ENCODE data around the gene ITGA2B. TPM values are rescaled to one million over a fixed set of nuclear protein-coding genes. Genes with fewer than 3 reads are reported as not detected.
"Not testable (repeated sequence)": the region's sequence is repeated elsewhere in the genome, so short reads cannot be mapped to it uniquely, and the experiment has no call there.

The ITGA2B gene
- total RNA-seq, 1 experiment from 2014 or later, result 8.3 TPM

GRCh38 chr17:44348234-44348987, 41.0 kb downstream of the ITGA2B start:
- no peak overlapping the region for H3K56ac ChIP-seq (ENCODE audit: insufficient read length, low read depth, low read length)
- Mint-ChIP-seq H3K4me3 (no peak overlapping the region; a peak in 1 of 5 replicates), H3K36me3 (ENCODE audit: insufficient read depth in 1 of 3, low read depth in 3 of 3) (peaks cover 3 to 17% (median 6%) of the 10 kb centered on the region in 3 experiments; a peak in 6 of 7 replicates), H3K9me3 (no peaks in the 10 kb centered on the region; a peak in 1 of 5 replicates), H3K4me1 (peaks cover 8 to 13% of the 10 kb centered on the region in 2 experiments), H3K27ac (no peak overlapping the region), H3K27me3 (ENCODE audit: low read depth) (peaks cover 13% of the 10 kb centered on the region)
- no peak overlapping the region for H3T11ph ChIP-seq (ENCODE audit: low read length)
- no CpG with 5 or more reads among the region's 9 CpGs for WGBS (ENCODE audit: extremely low coverage, insufficient read length, low lambda C conversion rate)
- no peak overlapping the region for H2BK120ac ChIP-seq (ENCODE audit: low read depth, low read length, poor library complexity, severe bottlenecking)
- no peak overlapping the region for H4K5ac ChIP-seq (ENCODE audit: insufficient read length, low read depth, low read length)
- no peak overlapping the region for H2BK12ac ChIP-seq (ENCODE audit: insufficient read length, low read depth, low read length)
- H2BK20ac ChIP-seq (ENCODE audit: low read depth, low read length, poor library complexity, severe bottlenecking), result no peak overlapping the region
- DNase-seq, result no peak
- H2AK5ac ChIP-seq (ENCODE audit: insufficient read length, low read length), result no peak overlapping the region
- no peaks in the 10 kb centered on the region for H3K9me3 ChIP-seq (ENCODE audit: control insufficient read depth, low read depth, low read length)
- H4K91ac ChIP-seq (ENCODE audit: insufficient read length, low read depth, low read length), result no peak overlapping the region
- H3K18ac ChIP-seq (ENCODE audit: insufficient read length, low read depth, low read length), result no peak overlapping the region
- H3K14ac ChIP-seq (ENCODE audit: insufficient read depth, low read length), result no peak overlapping the region; the same call in 1 of the 2 replicates
- H3K27ac ChIP-seq (ENCODE audit: insufficient read length, low read depth, low read length), result no peak overlapping the region
- no peak overlapping the region for H2BK5ac ChIP-seq (ENCODE audit: insufficient read length, low read length)
- no peaks in the 10 kb centered on the region for H3K4me1 ChIP-seq (ENCODE audit: insufficient read depth, low read length)
- H3K23me2 ChIP-seq (ENCODE audit: insufficient read length, low read depth, low read length, poor library complexity, severe bottlenecking), result peaks cover 5% of the 10 kb centered on the region
- H3K4ac ChIP-seq (ENCODE audit: low read depth, low read length), result no peak overlapping the region
- H3K9ac ChIP-seq (ENCODE audit: extremely low read depth, insufficient read length, low read length), result no peak overlapping the region
- no peaks in the 10 kb centered on the region for H3K79me1 ChIP-seq (ENCODE audit: insufficient read depth, low read depth, low read length, poor library complexity, severe bottlenecking)
- no peak overlapping the region for H2BK15ac ChIP-seq (ENCODE audit: low read depth, low read length)
- H3K79me2 ChIP-seq (ENCODE audit: insufficient read depth, low read length), result no peaks in the 10 kb centered on the region
- TF ChIP-seq CTCF (conservative IDR thresholded peaks at IDR 0.05), result no peak
- no peak overlapping the region for H2AFZ ChIP-seq (ENCODE audit: low read length)
- no peak overlapping the region for H4K8ac ChIP-seq (replicated peaks; ENCODE audit: insufficient read length, low read depth, low read length)
- no peak overlapping the region for H3K23ac ChIP-seq (ENCODE audit: insufficient read length, low read depth, low read length)
- H4K20me1 ChIP-seq (ENCODE audit: control insufficient read depth, insufficient read depth, insufficient read length), result no peaks in the 10 kb centered on the region
- H3K4me2 ChIP-seq (ENCODE audit: insufficient read depth, insufficient read length, low read length), result no peak overlapping the region
- H3K27me3 ChIP-seq (ENCODE audit: insufficient read depth, low read length), result no peaks in the 10 kb centered on the region

GRCh38 chr17:44347206-44348055, 42.0 kb downstream of the ITGA2B start:
- not testable (repeated sequence) for H3K9me3 Mint-ChIP-seq; H3K9me3 ChIP-seq (ENCODE audit: control insufficient read depth, low read depth, low read length); H3K56ac ChIP-seq (ENCODE audit: insufficient read length, low read depth, low read length); H3K79me1 ChIP-seq (ENCODE audit: insufficient read depth, low read depth, low read length, poor library complexity, severe bottlenecking); H2BK20ac ChIP-seq (ENCODE audit: low read depth, low read length, poor library complexity, severe bottlenecking); H3K23me2 ChIP-seq (ENCODE audit: insufficient read length, low read depth, low read length, poor library complexity, severe bottlenecking); H3K18ac ChIP-seq (ENCODE audit: insufficient read length, low read depth, low read length); H2AFZ ChIP-seq (ENCODE audit: low read length); H3K9ac ChIP-seq (ENCODE audit: extremely low read depth, insufficient read length, low read length); H2AK5ac ChIP-seq (ENCODE audit: insufficient read length, low read length); H4K20me1 ChIP-seq (ENCODE audit: control insufficient read depth, insufficient read depth, insufficient read length); H3K79me2 ChIP-seq (ENCODE audit: insufficient read depth, low read length); H3K4ac ChIP-seq (ENCODE audit: low read depth, low read length); H2BK15ac ChIP-seq (ENCODE audit: low read depth, low read length); H3K4me3 Mint-ChIP-seq; H4K5ac ChIP-seq (ENCODE audit: insufficient read length, low read depth, low read length); DNase-seq; H2BK120ac ChIP-seq (ENCODE audit: low read depth, low read length, poor library complexity, severe bottlenecking); H3T11ph ChIP-seq (ENCODE audit: low read length); H4K8ac ChIP-seq (replicated peaks; ENCODE audit: insufficient read length, low read depth, low read length); H3K27ac ChIP-seq (ENCODE audit: insufficient read length, low read depth, low read length); H3K4me1 ChIP-seq (ENCODE audit: insufficient read depth, low read length); H3K23ac ChIP-seq (ENCODE audit: insufficient read length, low read depth, low read length); H3K27me3 ChIP-seq (ENCODE audit: insufficient read depth, low read length); H2BK5ac ChIP-seq (ENCODE audit: insufficient read length, low read length); H3K27ac Mint-ChIP-seq; H4K91ac ChIP-seq (ENCODE audit: insufficient read length, low read depth, low read length); H2BK12ac ChIP-seq (ENCODE audit: insufficient read length, low read depth, low read length); H3K14ac ChIP-seq (ENCODE audit: insufficient read depth, low read length); H3K4me2 ChIP-seq (ENCODE audit: insufficient read depth, insufficient read length, low read length); H3K4me1 Mint-ChIP-seq
- H3K36me3 Mint-ChIP-seq (ENCODE audit: insufficient read depth in 1 of 3, low read depth in 3 of 3), result peaks cover 0 to 13% (median 4%) of the 10 kb centered on the region in 3 experiments; a peak in 6 of 7 replicates
- peaks cover 18% of the 10 kb centered on the region for H3K27me3 Mint-ChIP-seq (ENCODE audit: low read depth)
- no CpG with 5 or more reads among the region's 18 CpGs for WGBS (ENCODE audit: extremely low coverage, insufficient read length, low lambda C conversion rate)

All from H9 (cell line).